Superior temporal gyrus (tissue), 1 donor: Measurements from ENCODE around the gene NID1.
"Not testable (repeated sequence)": the region's sequence is repeated elsewhere in the genome, so short reads cannot be mapped to it uniquely, and the experiment has no call there.

ENCODE experiments used
- DNase-seq: peaks from one replicate; pipeline ENCODE4 v3.0.0-alpha.2; 2016; ENCODE audit errors: extremely low spot score

NID1 gene

DNA sequence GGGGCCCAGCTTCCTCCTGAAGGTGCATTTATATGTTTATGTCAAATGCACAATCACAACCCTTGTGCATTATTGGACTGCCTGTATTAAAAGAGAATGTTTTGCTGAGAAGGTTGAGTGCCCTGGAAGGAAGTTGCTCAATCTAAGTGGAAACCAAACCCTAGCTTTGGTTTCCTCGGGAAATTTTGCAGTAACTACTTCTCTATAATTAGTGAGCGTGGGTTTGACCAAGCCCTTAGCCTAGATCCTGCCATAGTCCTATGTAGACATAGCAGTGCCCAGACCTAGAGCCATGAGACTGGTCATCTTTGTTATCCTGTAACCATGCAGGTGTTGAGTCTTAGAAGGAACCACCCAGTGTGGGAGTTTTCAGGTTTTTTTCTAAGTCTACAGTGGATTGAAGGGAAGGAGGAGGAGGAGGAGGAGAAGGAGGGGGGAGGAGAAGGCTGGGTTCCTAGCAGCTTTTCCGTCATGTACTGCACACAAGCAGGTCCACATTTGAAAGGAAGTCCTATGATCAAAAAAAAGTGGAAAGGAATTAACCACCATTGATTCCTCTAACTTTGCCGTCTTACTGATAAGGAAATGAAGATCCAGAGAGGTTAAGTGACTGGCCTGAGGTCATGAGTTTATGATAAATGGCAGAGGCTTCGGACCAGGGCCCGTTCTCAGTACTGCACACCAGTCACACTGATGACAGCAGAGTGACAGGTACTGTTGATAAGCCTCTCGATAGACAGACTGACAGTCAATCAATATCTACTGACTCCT is 126.0 kb downstream of the NID1 start:
- DNase-seq, result no peak

DNA sequence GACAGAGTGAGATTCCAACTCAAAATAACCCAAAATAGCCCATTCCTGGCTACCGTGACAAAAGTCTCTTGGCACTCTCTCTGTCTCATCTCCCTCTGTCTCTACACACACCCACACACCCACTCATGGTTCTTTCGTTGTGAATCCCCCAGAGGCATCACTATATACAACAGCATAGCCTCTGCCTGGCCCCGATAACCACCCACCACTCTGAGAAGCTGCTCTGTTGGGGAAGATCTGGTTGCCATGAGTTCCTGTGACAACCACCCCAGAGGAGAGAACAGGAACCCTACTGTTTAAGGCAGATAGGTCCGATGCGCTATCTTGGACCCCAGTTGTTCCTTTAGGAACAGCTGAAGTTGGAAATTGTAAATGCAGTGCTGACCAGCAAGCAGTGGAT is 127.8 kb downstream of the NID1 start:
- DNase-seq, result no peak

DNA sequence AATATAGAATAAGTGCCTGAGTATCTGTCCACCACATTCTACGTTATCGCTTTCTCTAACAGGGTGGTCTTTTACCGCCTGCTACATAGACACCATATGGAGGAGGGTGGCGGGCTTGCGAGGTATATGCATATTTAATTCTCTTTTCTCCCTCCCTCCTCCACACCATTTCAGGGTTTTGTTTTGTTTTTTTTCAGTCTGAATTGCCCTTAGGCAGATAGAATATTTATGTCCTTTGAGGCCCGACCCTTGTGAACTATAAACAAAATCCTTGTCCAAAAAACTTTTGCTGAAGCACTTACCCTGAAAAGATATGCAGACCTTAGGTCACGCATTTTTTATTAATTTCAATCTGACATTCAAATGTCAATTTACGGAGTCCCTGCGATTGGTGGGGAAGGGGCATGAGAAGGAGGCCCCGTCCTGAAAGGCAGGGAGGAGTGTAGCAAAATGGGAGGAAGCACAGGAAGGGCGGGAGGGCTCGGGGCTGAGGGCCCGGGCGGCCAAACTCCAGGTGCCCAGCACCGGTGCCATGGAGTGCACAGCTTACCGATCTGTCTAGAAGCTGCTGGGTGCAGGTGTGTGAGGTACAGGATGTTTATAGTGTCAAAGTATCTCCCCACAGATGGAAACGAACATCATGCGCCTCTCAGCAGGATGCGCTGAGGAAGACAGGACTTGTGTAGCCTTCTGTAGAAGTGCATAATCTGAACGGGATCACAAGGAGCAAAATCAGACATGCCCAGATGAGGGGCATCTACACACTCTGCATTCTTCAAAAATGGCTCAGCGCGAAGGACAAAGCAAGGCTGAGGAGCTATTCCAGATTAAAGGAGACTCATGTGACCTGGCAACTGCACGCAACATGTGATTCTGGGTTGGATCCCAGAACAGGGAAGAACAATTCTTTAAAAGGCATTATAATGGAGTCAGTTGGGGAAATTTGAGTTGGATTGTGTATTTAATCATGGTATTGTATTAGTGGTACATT is 129.4 kb downstream of the NID1 start:
- DNase-seq, result no peak

DNA sequence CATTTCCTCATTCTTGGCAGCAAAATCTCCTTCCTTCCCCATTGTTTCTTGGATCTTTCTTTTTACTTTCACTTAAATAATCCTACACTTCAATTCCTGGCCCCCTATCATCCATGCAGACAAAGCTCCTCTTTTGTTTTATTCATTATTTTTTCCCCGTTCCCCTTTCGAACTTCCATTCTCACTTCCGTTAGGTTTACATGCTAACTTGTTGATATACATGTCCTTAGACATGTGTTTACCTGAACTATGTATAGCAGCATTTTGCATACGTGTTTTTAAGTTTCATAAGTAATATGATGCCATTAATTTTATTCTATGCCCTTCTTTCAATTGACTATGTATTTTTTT is 131.1 kb downstream of the NID1 start:
- DNase-seq, result no peak

DNA sequence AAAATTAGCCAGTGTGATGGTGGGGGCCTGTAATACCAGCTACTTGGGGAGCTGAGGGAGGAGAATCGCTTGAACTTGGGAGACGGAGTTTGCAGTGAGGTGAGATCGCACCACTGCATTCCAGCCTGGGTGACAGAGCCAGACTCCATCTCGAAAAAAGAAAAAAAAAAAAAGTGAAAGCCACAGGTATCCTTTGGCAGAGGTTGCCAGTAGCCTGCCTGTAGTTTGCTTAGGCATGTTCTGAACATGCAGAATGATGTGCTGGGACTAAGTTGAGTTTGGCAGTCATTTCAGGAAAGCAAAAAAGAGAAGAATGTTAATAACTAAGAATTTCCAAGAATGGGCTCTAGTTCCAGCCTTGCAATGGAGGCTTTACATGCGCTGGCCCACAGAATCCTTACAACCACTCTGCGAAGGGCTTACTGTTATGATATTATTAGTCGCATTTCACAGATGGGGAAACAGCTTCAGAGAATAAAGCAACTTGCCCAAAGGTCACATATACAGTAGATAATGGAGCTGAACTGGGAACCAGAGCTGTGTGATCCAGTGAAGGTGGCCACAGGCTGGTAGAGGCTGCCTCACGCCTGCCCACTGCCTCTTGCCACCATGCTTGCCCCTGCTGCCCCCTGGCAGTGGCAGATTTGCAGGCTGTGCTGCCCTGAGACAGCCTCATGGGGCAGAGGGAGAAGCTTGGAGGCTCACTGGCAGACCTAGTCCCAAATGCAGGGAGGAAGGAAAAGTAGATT is 131.7 kb downstream of the NID1 start:
- DNase-seq, result no peak

DNA sequence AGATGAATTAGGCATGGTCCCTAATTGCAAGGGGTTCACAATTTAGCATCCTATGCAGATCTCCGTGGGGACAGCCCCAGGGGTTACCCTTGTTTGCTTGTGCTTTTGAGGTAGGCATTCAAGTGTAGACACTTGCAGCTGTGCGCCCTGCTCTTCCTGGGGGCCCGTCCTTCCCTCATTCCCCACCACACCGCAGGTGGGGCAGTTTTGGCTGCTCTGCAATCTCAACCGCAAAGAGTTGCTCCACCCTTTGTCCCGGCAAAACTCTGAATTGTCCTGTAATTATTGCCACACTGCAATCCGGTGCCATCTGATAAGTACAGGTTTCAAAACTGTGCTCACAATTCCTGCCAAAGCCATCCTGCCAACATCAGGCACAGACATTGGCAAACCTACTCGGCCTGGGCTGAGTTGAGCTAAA is 132.8 kb downstream of the NID1 start:
- no peak for DNase-seq

DNA sequence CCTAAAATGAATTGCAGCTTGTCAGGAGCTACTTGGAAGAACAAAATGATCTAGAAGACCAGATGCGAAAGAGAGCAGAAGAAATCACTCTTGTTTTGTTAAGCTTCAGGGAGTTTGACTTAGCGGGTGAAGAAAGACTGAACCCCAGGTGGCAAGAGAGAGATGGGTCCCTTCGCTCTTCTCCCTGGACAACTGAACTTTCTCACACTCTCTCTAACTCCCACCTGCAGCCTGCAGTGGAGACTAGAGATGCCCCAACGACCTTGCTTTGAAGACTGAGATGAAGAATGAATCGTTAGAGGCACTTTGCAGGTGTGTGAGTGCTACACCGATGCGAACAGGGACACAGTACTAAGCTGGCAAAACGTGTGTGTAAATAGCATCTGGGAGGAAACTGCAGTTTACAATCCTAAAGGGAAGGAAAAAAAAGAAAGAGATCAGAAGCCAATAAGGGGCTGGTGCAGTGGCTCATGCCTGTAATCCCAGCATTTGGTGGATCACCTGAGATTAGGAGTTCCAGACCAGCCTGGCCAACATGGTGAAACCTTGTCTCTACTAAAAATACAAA is 133.6 kb downstream of the NID1 start:
- DNase-seq, result no peak

DNA sequence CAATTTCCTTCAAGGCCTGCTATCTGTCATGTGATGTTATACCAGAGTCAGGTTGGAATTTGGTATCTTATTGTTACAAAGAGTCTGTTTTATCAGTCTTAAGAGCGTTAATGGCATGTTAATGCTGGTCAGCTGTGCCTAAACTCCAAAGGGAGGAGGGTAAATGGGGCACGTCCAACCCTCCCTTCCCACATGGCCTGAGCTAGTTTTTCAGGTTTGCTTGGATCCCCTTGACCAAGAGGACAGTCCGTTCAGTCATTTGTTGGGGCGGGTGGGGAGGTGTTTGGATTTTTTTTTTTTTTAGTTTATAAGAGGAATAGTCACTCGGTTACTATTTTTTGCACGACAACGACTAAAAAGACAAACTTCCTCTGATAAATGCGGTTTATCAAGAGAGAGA is 134.3 kb downstream of the NID1 start:
- no peak for DNase-seq

DNA sequence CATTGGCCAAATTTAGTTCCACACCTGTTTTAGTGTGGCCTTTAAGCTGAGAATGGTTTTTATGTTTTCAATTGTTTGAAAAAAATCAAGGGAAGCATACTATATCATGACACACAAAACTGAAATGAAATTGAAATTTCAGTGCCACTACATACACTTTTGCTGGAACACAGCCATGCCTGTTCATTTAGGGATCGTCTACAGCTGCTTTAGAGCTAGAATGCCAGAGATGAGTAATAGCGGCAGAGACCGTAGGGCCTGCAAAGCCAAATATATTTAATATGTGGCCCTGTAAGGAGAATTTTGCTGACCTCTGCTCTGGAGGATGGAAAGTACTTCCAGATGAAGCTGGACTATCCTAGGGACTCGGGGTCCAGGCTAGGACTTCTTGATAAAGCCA is 135.7 kb downstream of the NID1 start:
- DNase-seq, result no peak

DNA sequence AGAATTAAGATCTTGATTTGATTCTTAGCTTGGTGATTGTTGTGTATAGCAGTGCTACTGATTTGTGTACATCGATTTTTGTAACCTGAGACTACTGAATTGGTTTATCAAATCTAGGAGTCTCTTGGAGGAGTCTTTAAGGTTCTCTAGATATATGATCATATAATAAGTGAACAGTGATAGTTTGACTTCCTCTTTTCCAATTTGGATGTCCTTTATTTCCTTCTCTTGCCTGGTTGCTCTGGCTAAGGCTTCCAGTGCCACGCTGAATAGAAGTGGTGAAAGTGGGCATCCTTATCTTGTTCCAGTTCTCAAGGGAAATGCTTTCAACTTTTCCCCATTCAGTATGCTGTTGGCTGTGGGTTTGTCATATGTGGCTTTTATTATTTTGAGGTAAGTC is 136.7 kb downstream of the NID1 start:
- DNase-seq, result no peak

DNA sequence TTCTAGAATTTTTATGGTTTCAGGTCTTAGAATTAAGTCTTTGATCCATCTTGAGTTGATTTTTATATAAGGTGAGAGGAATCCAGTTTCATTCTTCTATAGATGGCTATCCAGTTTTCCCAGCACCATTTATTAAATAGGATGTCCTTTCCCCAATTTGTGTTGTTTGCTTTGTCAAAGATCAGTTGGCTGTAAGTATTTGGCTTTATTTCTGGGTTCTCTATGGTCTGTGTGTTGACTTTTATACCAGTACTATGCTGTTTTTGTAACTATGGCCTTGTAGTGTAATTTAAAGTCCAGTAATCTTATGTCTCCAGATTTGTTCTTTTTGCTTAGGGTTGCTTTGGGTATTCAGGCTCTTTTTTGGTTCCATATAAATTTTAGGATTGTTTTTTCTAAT is 137.3 kb downstream of the NID1 start:
- not testable (repeated sequence) for DNase-seq
